Measurements from ENCODE around the gene HSF2. TPM values are rescaled to one million over a fixed set of nuclear protein-coding genes. Genes with fewer than 3 reads are reported as not detected.
A peak's percentile ranks its signal among the peaks of the same experiment; 100 is the strongest.

The HSF2 gene
- total and polyA plus RNA-seq, 7 experiments from 2014 or later, result 12.5 to 45.4 (median 26.5) TPM

- peaks cover 61 to 90% (median 87%) of the 10 kb centered on the region in 7 donors for H3K4me1 Mint-ChIP-seq
- H3K9me3 Mint-ChIP-seq, result peaks cover 0 to 13% (median 0%) of the 10 kb centered on the region in 11 donors
- peak overlapping the region in 5 of 10 donors; percentile 8 to 89 (median 32) for H3K4me3 Mint-ChIP-seq
- peaks cover 0 to 3% (median 0%) of the 10 kb centered on the region in 3 experiments for H3K36me3 ChIP-seq (ENCODE audit: control insufficient read depth in 2 of 3, insufficient read depth in 3 of 3, low read length in 3 of 3)
- no peaks in the 10 kb centered on the region for H3K27me3 Mint-ChIP-seq
- ChIA-PET POLR2A (interaction anchor here (3.1 kb wide), 1 partner anchor 67 kb away, joined by 9 read pairs; the partner anchor contains the start of gene SERINC1), CTCF (interaction anchor here (1.1 kb wide), 1 partner anchor 63 kb away, joined by 3 read pairs; no protein-coding TSS in a partner anchor)
- H3K27me3 ChIP-seq (ENCODE audit: control insufficient read depth in 2 of 2, insufficient read depth in 2 of 2, low read length in 2 of 2), result no peaks in the 10 kb centered on the region
- peaks cover 19 to 50% of the 10 kb centered on the region in 2 donors for H3K4me1 ChIP-seq (ENCODE audit: control insufficient read depth in 2 of 2, insufficient read depth in 2 of 2, low read length in 2 of 2)
- H3K27ac ChIP-seq (ENCODE audit: low read depth, low read length), result no peak overlapping the region
- H3K4me3 ChIP-seq (ENCODE audit: low read length), result no peak overlapping the region
- intact Hi-C loops (cut with micrococcal nuclease), result loop anchor here in 1 of 2 donors (10.0 kb wide), 1 partner anchor 210 kb away; the partner anchor contains the start of gene PKIB
- no peak for DNase-seq
- ATAC-seq, result no peak
- H3K36me3 Mint-ChIP-seq, result peaks cover 4 to 18% (median 13%) of the 10 kb centered on the region in 5 donors
- no peaks in the 10 kb centered on the region for H3K9me3 ChIP-seq (ENCODE audit: control insufficient read depth in 2 of 3, low read length in 3 of 3)
- peak overlapping the region in 5 of 9 donors; percentile 6 to 67 (median 50) for H3K27ac Mint-ChIP-seq
Observed at GRCh38 chr6:122404444-122404843, 5.0 kb downstream of the HSF2 start.

- peak overlapping the region in 5 of 9 donors; percentile 22 to 98 (median 88) for H3K27ac Mint-ChIP-seq
- no peak overlapping the region for H3K4me3 ChIP-seq (ENCODE audit: low read length)
- H3K4me1 ChIP-seq (ENCODE audit: control insufficient read depth in 2 of 2, insufficient read depth in 2 of 2, low read length in 2 of 2), result peaks cover 17 to 57% of the 10 kb centered on the region in 2 donors
- ChIA-PET POLR2A (interaction anchor here (3.1 kb wide), 1 partner anchor 66 kb away, joined by 9 read pairs; the partner anchor contains the start of gene SERINC1), CTCF (interaction anchor here (0.6 to 0.7 kb wide), 2 partner anchors 8 to 125 kb away, joined by 3 read pairs; no protein-coding TSS in a partner anchor)
- peaks cover 64 to 100% (median 96%) of the 10 kb centered on the region in 7 donors for H3K4me1 Mint-ChIP-seq
- H3K9me3 ChIP-seq (ENCODE audit: control insufficient read depth in 2 of 3, low read length in 3 of 3), result no peaks in the 10 kb centered on the region
- intact Hi-C loops (cut with micrococcal nuclease), result loop anchor here in 1 of 2 donors (10.0 kb wide), 1 partner anchor 209 kb away; the partner anchor contains the start of gene PKIB
- H3K27me3 Mint-ChIP-seq, result no peaks in the 10 kb centered on the region
- DNase-seq (no peak), ATAC-seq (no peak)
- peak overlapping the region in 2 of 10 donors; percentile 21 to 89 for H3K4me3 Mint-ChIP-seq
- H3K27me3 ChIP-seq (ENCODE audit: control insufficient read depth in 2 of 2, insufficient read depth in 2 of 2, low read length in 2 of 2), result no peaks in the 10 kb centered on the region
- no peaks in the 10 kb centered on the region for H3K36me3 ChIP-seq (ENCODE audit: control insufficient read depth in 2 of 3, insufficient read depth in 3 of 3, low read length in 3 of 3)
- H3K27ac ChIP-seq (ENCODE audit: low read depth, low read length), result no peak overlapping the region
- peaks cover 4 to 18% (median 13%) of the 10 kb centered on the region in 5 donors for H3K36me3 Mint-ChIP-seq
- H3K9me3 Mint-ChIP-seq, result peaks cover 0 to 13% (median 0%) of the 10 kb centered on the region in 11 donors
Observed at GRCh38 chr6:122405417-122405816, 6.0 kb downstream of the HSF2 start.

GRCh38 chr6:122406187-122406586 lies 6.7 kb downstream of the HSF2 start:
- Mint-ChIP-seq H3K4me3 (peak overlapping the region in 7 of 10 donors; percentile 2 to 89 (median 26)), H3K9me3 (peaks cover 0 to 15% (median 1%) of the 10 kb centered on the region in 11 donors), H3K4me1 (peaks cover 60 to 100% (median 96%) of the 10 kb centered on the region in 7 donors), H3K36me3 (peaks cover 4 to 19% (median 15%) of the 10 kb centered on the region in 5 donors), H3K27ac (peak overlapping the region in 8 of 9 donors; percentile 25 to 98 (median 88)), H3K27me3 (no peaks in the 10 kb centered on the region)
- POLR2A ChIA-PET, result interaction anchor here (0.7 kb wide), 1 partner anchor 56 kb away, joined by 3 read pairs; no protein-coding TSS in a partner anchor
- intact Hi-C loops (cut with micrococcal nuclease), result loop anchor here in 1 of 2 donors (10.0 kb wide), 1 partner anchor 209 kb away; the partner anchor contains the start of gene PKIB
- peaks cover 10 to 57% of the 10 kb centered on the region in 2 donors for H3K4me1 ChIP-seq (ENCODE audit: control insufficient read depth in 2 of 2, insufficient read depth in 2 of 2, low read length in 2 of 2)
- CTCF ChIA-PET, result no interaction called here
- H3K36me3 ChIP-seq (ENCODE audit: control insufficient read depth in 2 of 3, insufficient read depth in 3 of 3, low read length in 3 of 3), result no peaks in the 10 kb centered on the region
- no peak overlapping the region for H3K4me3 ChIP-seq (ENCODE audit: low read length)
- no peak for ATAC-seq
- H3K27ac ChIP-seq (ENCODE audit: low read depth, low read length), result no peak overlapping the region
- no peaks in the 10 kb centered on the region for H3K9me3 ChIP-seq (ENCODE audit: control insufficient read depth in 2 of 3, low read length in 3 of 3)
- H3K27me3 ChIP-seq (ENCODE audit: control insufficient read depth in 2 of 2, insufficient read depth in 2 of 2, low read length in 2 of 2), result no peaks in the 10 kb centered on the region
- DNase-seq, result no peak

- Mint-ChIP-seq H3K9me3 (peaks cover 0 to 18% (median 1%) of the 10 kb centered on the region in 11 donors), H3K4me3 (peak overlapping the region in 7 of 10 donors; percentile 37 to 89 (median 81)), H3K27ac (peak overlapping the region in 8 of 9 donors; percentile 88 to 98 (median 94)), H3K27me3 (no peaks in the 10 kb centered on the region), H3K4me1 (peaks cover 47 to 100% (median 96%) of the 10 kb centered on the region in 7 donors), H3K36me3 (peaks cover 4 to 27% (median 25%) of the 10 kb centered on the region in 5 donors)
- no peak for ATAC-seq
- Histone ChIP-seq H3K27me3 (ENCODE audit: control insufficient read depth in 2 of 2, insufficient read depth in 2 of 2, low read length in 2 of 2) (no peaks in the 10 kb centered on the region), H3K4me3 (ENCODE audit: low read length) (no peak overlapping the region), H3K9me3 (ENCODE audit: control insufficient read depth in 2 of 3, low read length in 3 of 3) (no peaks in the 10 kb centered on the region), H3K27ac (ENCODE audit: low read depth, low read length) (peak overlapping the region; percentile 79), H3K4me1 (ENCODE audit: control insufficient read depth in 2 of 2, insufficient read depth in 2 of 2, low read length in 2 of 2) (peaks cover 6 to 51% of the 10 kb centered on the region in 2 donors), H3K36me3 (ENCODE audit: control insufficient read depth in 2 of 3, insufficient read depth in 3 of 3, low read length in 3 of 3) (no peaks in the 10 kb centered on the region)
- CTCF ChIA-PET, result interaction anchor here (0.9 to 1.3 kb wide), 2 partner anchors 8 to 11 kb away, joined by 3 read pairs; partner anchors contain the start of gene HSF2
- POLR2A ChIA-PET, result interaction anchor here (1.2 to 1.9 kb wide), 2 partner anchors 8 to 64 kb away, joined by 4 to 20 read pairs; partner anchors contain the start of genes HSF2 and SERINC1
- DNase-seq, result no peak
- intact Hi-C loops (cut with micrococcal nuclease), result loop anchor here (1.0 to 10.0 kb wide), 7 partner anchors 7 to 207 kb away; partner anchors contain the start of genes SERINC1 (in 2 of the 2), HSF2 (in 1 of the 2) and PKIB (in 1 of the 2)
Observed at GRCh38 chr6:122407712-122408111, 8.3 kb downstream of the HSF2 start.

- CTCF ChIA-PET, result interaction anchor here (0.7 to 1.3 kb wide), 4 partner anchors 9 to 67 kb away, joined by 3 read pairs; partner anchors contain the start of gene HSF2
- H3K27ac ChIP-seq (ENCODE audit: low read depth, low read length), result peak overlapping the region; percentile 79
- Mint-ChIP-seq H3K27ac (peak overlapping the region in 8 of 9 donors; percentile 88 to 98 (median 94)), H3K4me1 (peaks cover 44 to 98% (median 93%) of the 10 kb centered on the region in 7 donors), H3K4me3 (peak overlapping the region in 9 of 10 donors; percentile 66 to 91 (median 83)), H3K9me3 (peaks cover 0 to 18% (median 1%) of the 10 kb centered on the region in 11 donors), H3K36me3 (peaks cover 4 to 28% (median 26%) of the 10 kb centered on the region in 5 donors), H3K27me3 (no peaks in the 10 kb centered on the region)
- peaks cover 6 to 51% of the 10 kb centered on the region in 2 donors for H3K4me1 ChIP-seq (ENCODE audit: control insufficient read depth in 2 of 2, insufficient read depth in 2 of 2, low read length in 2 of 2)
- no peaks in the 10 kb centered on the region for H3K27me3 ChIP-seq (ENCODE audit: control insufficient read depth in 2 of 2, insufficient read depth in 2 of 2, low read length in 2 of 2)
- no peak overlapping the region for H3K4me3 ChIP-seq (ENCODE audit: low read length)
- no peaks in the 10 kb centered on the region for H3K9me3 ChIP-seq (ENCODE audit: control insufficient read depth in 2 of 3, low read length in 3 of 3)
- DNase-seq (no peak), ATAC-seq (no peak)
- intact Hi-C loops (cut with micrococcal nuclease), result loop anchor here (1.0 to 10.0 kb wide), 7 partner anchors 8 to 207 kb away; partner anchors contain the start of genes SERINC1 (in 2 of the 2), HSF2 (in 1 of the 2) and PKIB (in 1 of the 2)
- POLR2A ChIA-PET, result interaction anchor here (0.6 to 1.9 kb wide), 3 partner anchors 9 to 63 kb away, joined by 3 to 20 read pairs (median 5); partner anchors contain the start of genes HSF2 and SERINC1
- no peaks in the 10 kb centered on the region for H3K36me3 ChIP-seq (ENCODE audit: control insufficient read depth in 2 of 3, insufficient read depth in 3 of 3, low read length in 3 of 3)
Observed at GRCh38 chr6:122408240-122408639, 8.8 kb downstream of the HSF2 start.

Data from naive thymus-derived CD4-positive, alpha-beta T cell (primary cell).